GM12878 (cell line): ENCODE results near the gene LTBP3. TPM values are rescaled to one million over a fixed set of nuclear protein-coding genes. Genes with fewer than 3 reads are reported as not detected.

Experiments used
- BCL3 ChIP-seq: IDR thresholded peaks from 2 replicates; pipeline ENCODE4 v1.6.1; 2011; ENCODE audit warnings: borderline replicate concordance, low read depth, mild to moderate bottlenecking, moderate library complexity, low read length; ENCODE audit not compliant: insufficient read depth, poor library complexity, severe bottlenecking
- BHLHE40 ChIP-seq, 2 experiments: fragments of 450-650 bp in 1 of 2; IDR thresholded peaks; 2 replicates each; pipeline ENCODE4 v1.6.1; 2011 to 2017; ENCODE audit warnings: low read depth in 2 of 2, borderline replicate concordance in 1 of 2, improper control_type of control experiment in 1 of 2, low read length in 1 of 2, mild to moderate bottlenecking in 1 of 2
- CBX3 ChIP-seq: fragments of 200-600 bp; sonication (generic); IDR thresholded peaks from 2 replicates; pipeline ENCODE4 v1.6.1; 2016; ENCODE audit warnings: low read depth, borderline replicate concordance
- CHD2 ChIP-seq: IDR thresholded peaks from 2 replicates; pipeline ENCODE4 v1.6.1; 2011; ENCODE audit warnings: low read depth, low read length, improper control_type of control experiment, borderline replicate concordance
- ETV6 ChIP-seq, 2 experiments: fragments of 450-650 bp in 1 of 2; IDR thresholded peaks in 1 of 2; conservative IDR thresholded peaks in 1 of 2; 2 replicates each; pipeline ENCODE4 v1.6.1; 2014; ENCODE audit warnings: antibody characterized with exemption in 1 of 2, borderline replicate concordance in 1 of 2, low read depth in 1 of 2, mild to moderate bottlenecking in 1 of 2, moderate library complexity in 1 of 2
- HDAC2 ChIP-seq: fragments of 200-600 bp; sonication (generic); IDR thresholded peaks from 2 replicates; pipeline ENCODE4 v1.6.1; 2017
- JUNB ChIP-seq: IDR thresholded peaks from 2 replicates; pipeline ENCODE4 v1.6.1; 2016; ENCODE audit warnings: antibody characterized with exemption, mild to moderate bottlenecking
- NR2C1 ChIP-seq: fragments of 450-650 bp; IDR thresholded peaks from 2 replicates; pipeline ENCODE4 v1.6.1; 2017; ENCODE audit warnings: antibody characterized with exemption, mild to moderate bottlenecking, moderate library complexity
- RAD21 ChIP-seq: IDR thresholded peaks from 2 replicates; pipeline ENCODE4 v1.6.1; 2011; ENCODE audit warnings: mild to moderate bottlenecking, low read depth, low read length, moderate library complexity; ENCODE audit not compliant: insufficient read depth
- RB1 ChIP-seq: fragments of 450-650 bp; formaldehyde crosslinking; IDR thresholded peaks from 2 replicates; pipeline ENCODE4 v1.6.1; 2017; ENCODE audit warnings: mild to moderate bottlenecking, borderline replicate concordance
- RCOR1 ChIP-seq: conservative IDR thresholded peaks from 2 replicates; pipeline ENCODE4 v1.6.1; 2012; ENCODE audit warnings: low read depth, low read length, improper control_type of control experiment
- RUNX3 ChIP-seq: IDR thresholded peaks from 2 replicates; pipeline ENCODE4 v1.6.1; 2012; ENCODE audit warnings: low read length, inconsistent platforms
- SIN3A ChIP-seq: IDR thresholded peaks from 2 replicates; pipeline ENCODE4 v1.6.1; 2012; ENCODE audit warnings: low read depth, low read length, improper control_type of control experiment
- SKIL ChIP-seq: fragments of 450-650 bp; IDR thresholded peaks from 2 replicates; pipeline ENCODE4 v1.6.1; 2017; ENCODE audit warnings: mild to moderate bottlenecking, low read depth, inconsistent platforms; ENCODE audit not compliant: poor library complexity, severe bottlenecking
- SPI1 ChIP-seq: IDR thresholded peaks from 2 replicates; pipeline ENCODE4 v1.6.1; 2011; ENCODE audit warnings: low read depth, mild to moderate bottlenecking, low read length, moderate library complexity, borderline replicate concordance; ENCODE audit not compliant: insufficient read depth
- SREBF2 ChIP-seq: IDR thresholded peaks from 2 replicates; pipeline ENCODE4 v1.6.1; 2012; ENCODE audit warnings: mild to moderate bottlenecking, low read length
- STAT3 ChIP-seq: IDR thresholded peaks from 2 replicates; pipeline ENCODE4 v1.6.1; 2011; ENCODE audit warnings: low read depth, low read length, improper control_type of control experiment
- TAF1 ChIP-seq: IDR thresholded peaks from 2 replicates; pipeline ENCODE4 v1.6.1; 2011; ENCODE audit warnings: mild to moderate bottlenecking, low read depth, low read length, borderline replicate concordance
- TCF3 ChIP-seq: IDR thresholded peaks from 2 replicates; pipeline ENCODE4 v1.6.1; 2012; ENCODE audit warnings: low read depth, mild to moderate bottlenecking, low read length, borderline replicate concordance; ENCODE audit not compliant: insufficient read depth
- USF1 ChIP-seq: IDR thresholded peaks from 2 replicates; pipeline ENCODE4 v1.6.1; 2011; ENCODE audit warnings: borderline replicate concordance, low read depth, mild to moderate bottlenecking, moderate library complexity, mixed read lengths, low read length; ENCODE audit not compliant: insufficient read depth; ENCODE audit errors: extremely low read length
- YY1 ChIP-seq: IDR thresholded peaks from 2 replicates; pipeline ENCODE4 v1.6.1; 2011; ENCODE audit warnings: low read depth, mild to moderate bottlenecking, low read length
- polyA plus RNA-seq, 11 experiments: library from polyadenylated mRNA; depleted of rRNA in 4 of 11; unstranded in 6 of 11; stranded (reverse) in 5 of 11; fragments of >200 nt; fragmentation: Nextera tagmentation in 4 of 11; fragmentation: Illumina TruSeq in 1 of 11; extraction: Ambion mirVana in 4 of 11; extraction: Trizol in 1 of 11; gene quantifications; 1 replicate in 1 of 11; 2 replicates in 10 of 11; pipeline versions ENCODE4 v1.2.1 to v1.2.3, GENCODE V29; 2011 to 2016; ENCODE audit warnings: inconsistent platforms in 2 of 11, missing spikeins in 2 of 11, low read depth in 1 of 11
- total RNA-seq, 4 experiments: library from RNA; depleted of rRNA in 3 of 4; stranded (reverse); fragments of >200 nt in 3 of 4; fragmentation: Illumina TruSeq in 1 of 4; extraction: Trizol in 1 of 4; gene quantifications; 2 replicates each; pipeline versions ENCODE4 v1.2.1 to v1.2.3, GENCODE V29; 2013 to 2021
- TF ChIP-seq, protein P1 (sequence below): fragments of 450-650 bp; IDR thresholded peaks from 2 replicates; pipeline ENCODE4 v1.6.1; 2017; ENCODE audit warnings: low read depth, mild to moderate bottlenecking, moderate library complexity
- TF ChIP-seq, protein P2 (sequence below): IDR thresholded peaks from 2 replicates; pipeline ENCODE4 v1.6.1; 2011; ENCODE audit warnings: low read depth, mild to moderate bottlenecking, low read length, moderate library complexity, borderline replicate concordance; ENCODE audit errors: extremely low read depth

The LTBP3 gene
- total and polyA plus RNA-seq, 10 of the 15 experiments (the other 5 are each of a cell fraction or from before 2014, with no cell fraction given): 2.2 to 12.2 (median 6.2) TPM; not detected in 2

GRCh38 chr11:65506772-65507505 is 51.2 kb downstream of the LTBP3 start (continued):
- TF ChIP-seq CBX3: no peak
- TF ChIP-seq BHLHE40 (IDR thresholded peaks at IDR 0.05; ENCODE audit: borderline replicate concordance in 1 of 2, low read depth in 2 of 2, low read length in 1 of 2): peak; percentile 31 to 76
- no peak for TF ChIP-seq RB1
- no peak for TF ChIP-seq SIN3A
- TF ChIP-seq TCF3: peak; percentile 64; the same call in 1 of the 2 replicates
- no peak; the same call in 1 of the 2 replicates for TF ChIP-seq RUNX3
- TF ChIP-seq, protein P1, sequence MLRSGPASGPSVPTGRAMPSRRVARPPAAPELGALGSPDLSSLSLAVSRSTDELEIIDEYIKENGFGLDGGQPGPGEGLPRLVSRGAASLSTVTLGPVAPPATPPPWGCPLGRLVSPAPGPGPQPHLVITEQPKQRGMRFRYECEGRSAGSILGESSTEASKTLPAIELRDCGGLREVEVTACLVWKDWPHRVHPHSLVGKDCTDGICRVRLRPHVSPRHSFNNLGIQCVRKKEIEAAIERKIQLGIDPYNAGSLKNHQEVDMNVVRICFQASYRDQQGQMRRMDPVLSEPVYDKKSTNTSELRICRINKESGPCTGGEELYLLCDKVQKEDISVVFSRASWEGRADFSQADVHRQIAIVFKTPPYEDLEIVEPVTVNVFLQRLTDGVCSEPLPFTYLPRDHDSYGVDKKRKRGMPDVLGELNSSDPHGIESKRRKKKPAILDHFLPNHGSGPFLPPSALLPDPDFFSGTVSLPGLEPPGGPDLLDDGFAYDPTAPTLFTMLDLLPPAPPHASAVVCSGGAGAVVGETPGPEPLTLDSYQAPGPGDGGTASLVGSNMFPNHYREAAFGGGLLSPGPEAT: peak; percentile 76
- no peak for TF ChIP-seq RAD21
- TF ChIP-seq TAF1: peak; percentile 68
- no peak for TF ChIP-seq STAT3
- no peak for TF ChIP-seq NR2C1
- TF ChIP-seq ETV6 (conservative IDR thresholded peaks at IDR 0.05 in 1 of 2, IDR thresholded peaks at IDR 0.05 in 1 of 2; ENCODE audit: borderline replicate concordance in 1 of 2, low read depth in 1 of 2): peak in 1 of 2 experiments; percentile 43; a peak in 1 of 4 replicates
- TF ChIP-seq RCOR1: no peak; the same call in 1 of the 2 replicates
- no peak for TF ChIP-seq SREBF2
- TF ChIP-seq USF1: no peak
- TF ChIP-seq JUNB: no peak
- TF ChIP-seq, protein P2, sequence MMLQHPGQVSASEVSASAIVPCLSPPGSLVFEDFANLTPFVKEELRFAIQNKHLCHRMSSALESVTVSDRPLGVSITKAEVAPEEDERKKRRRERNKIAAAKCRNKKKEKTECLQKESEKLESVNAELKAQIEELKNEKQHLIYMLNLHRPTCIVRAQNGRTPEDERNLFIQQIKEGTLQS: no peak
- TF ChIP-seq SKIL: peak; percentile 21
- no peak; the same call in 1 of the 2 replicates for TF ChIP-seq SPI1
- TF ChIP-seq YY1: peak; percentile 72
- TF ChIP-seq CHD2: peak; percentile 80
- peak; percentile 100 for TF ChIP-seq BCL3
- TF ChIP-seq HDAC2: no peak
